GM12892 (cell line): ENCODE results near the gene USP13.

Experiments used
- POLR2A ChIP-seq: IDR thresholded peaks from 2 replicates; pipeline ENCODE4 v1.6.1; 2011; ENCODE audit warnings: low read depth, low read length, control low read depth
- POLR2AphosphoS5 ChIP-seq: IDR thresholded peaks from 2 replicates; pipeline ENCODE4 v1.6.1; 2011; ENCODE audit warnings: low read depth, low read length, control low read depth
- TAF1 ChIP-seq: IDR thresholded peaks from 2 replicates; pipeline ENCODE4 v1.6.1; 2011; ENCODE audit warnings: low read depth, mild to moderate bottlenecking, control low read depth, low read length, borderline replicate concordance

DNA sequence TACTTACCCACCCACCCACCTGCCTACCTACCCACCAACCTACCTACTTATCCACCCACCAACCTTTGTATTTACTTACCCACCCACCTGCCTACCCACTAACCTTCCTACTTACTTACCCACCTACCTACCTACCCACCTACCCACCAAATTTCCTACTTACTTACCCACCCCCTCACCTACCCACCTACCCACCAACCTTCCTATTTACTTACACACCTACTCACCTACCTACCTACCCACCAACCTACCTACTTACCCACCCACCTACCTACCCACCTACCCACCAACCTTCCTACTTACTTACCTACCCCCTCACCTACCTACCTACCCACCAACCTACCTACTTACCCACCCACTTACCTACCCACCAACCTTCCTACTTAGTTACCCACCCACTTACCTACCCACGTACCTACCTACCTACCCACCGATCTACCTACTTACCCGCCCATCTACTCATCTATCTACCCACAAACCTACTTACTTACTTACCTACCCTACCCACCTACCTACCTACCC is 179.6 kb downstream of the USP13 start:
- no peak for TF ChIP-seq TAF1
- TF ChIP-seq POLR2A, result no peak
- TF ChIP-seq POLR2AphosphoS5, result no peak
